Measurements from ENCODE around the gene JTB. TPM values are rescaled to one million over a fixed set of nuclear protein-coding genes. Genes with fewer than 3 reads are reported as not detected.
A peak's percentile ranks its signal among the peaks of the same experiment; 100 is the strongest.

Gene JTB
- total and polyA plus RNA-seq, 2 of the 4 experiments (the other 2 are of a cell fraction) = 123 to 138 TPM

DNA sequence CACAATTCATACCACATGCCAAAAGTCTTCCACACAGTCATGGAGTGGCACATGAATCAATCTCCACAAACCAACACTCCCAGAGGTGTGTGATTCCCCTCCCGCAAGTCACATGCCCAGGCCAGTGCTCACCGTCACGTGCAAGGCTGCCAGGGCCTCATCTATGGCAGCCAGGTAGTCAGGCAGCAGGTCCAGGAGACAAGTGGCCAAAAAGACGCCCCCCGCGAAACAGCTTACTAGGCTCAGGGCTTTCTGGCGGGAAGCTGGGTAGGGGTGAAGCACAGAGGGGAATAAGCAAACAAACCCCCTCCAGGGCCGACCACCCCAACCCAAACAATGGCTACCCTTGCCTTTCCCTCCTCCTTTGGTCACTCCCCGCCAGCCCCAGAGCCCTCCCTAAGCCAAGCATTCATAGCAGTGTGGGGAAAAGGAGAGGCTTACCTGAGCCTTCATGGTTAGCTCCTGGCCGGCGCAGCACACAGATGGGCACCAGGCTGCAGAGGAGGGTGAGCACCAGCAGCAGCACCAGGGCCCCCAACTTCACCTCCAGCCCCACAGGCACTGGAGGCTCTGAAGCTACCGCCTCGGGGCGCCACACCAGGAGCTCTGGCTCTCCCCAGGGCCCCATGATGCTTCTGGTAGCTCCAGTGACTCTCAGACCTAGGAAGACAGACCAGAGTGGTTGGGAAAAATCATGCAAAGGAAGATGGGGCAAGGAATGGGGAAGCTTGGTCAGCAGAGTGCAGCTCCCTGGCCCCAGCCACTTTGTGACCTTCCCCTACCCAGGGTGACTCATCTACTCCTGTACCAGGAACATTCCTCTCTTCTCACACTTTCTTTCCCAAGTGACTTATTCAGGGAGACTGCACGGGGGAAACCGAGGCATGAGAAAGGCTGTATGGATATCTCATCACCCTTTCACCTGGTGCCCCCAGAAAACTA lies 15.1 kb downstream of the JTB start:
- Histone ChIP-seq H3K9me3 (ENCODE audit: control insufficient read depth, insufficient read depth, low read length) (no peaks in the 10 kb centered on the region), H3K79me1 (ENCODE audit: low read depth in 1 of 2, low read length in 2 of 2) (peaks cover 9 to 63% of the 10 kb centered on the region in 2 experiments), H3K4ac (ENCODE audit: low read depth, low read length) (peak overlapping the region; percentile 96), H3K9ac (ENCODE audit: low read depth, low read length) (peak overlapping the region; percentile 92), H2BK20ac (ENCODE audit: low read depth, low read length) (peak overlapping the region; percentile 30; the same call in 1 of the 2 replicates), H2AK5ac (ENCODE audit: low read depth, low read length) (peak overlapping the region; percentile 96), H4K5ac (ENCODE audit: low read depth, low read length) (peak overlapping the region; percentile 78), H2AK9ac (replicated peaks; ENCODE audit: low read depth, low read length, poor library complexity) (peak overlapping the region; percentile 99), H3K56ac (ENCODE audit: extremely low read depth, insufficient read depth, low read length) (peak overlapping the region; percentile 62; the same call in 1 of the 2 replicates), H4K20me1 (ENCODE audit: insufficient read depth, low read length) (peaks cover 12% of the 10 kb centered on the region), H3K23ac (ENCODE audit: low read depth, low read length) (peak overlapping the region; percentile 98), H3K9me1 (ENCODE audit: insufficient read depth, low read length) (peaks cover 13% of the 10 kb centered on the region; the same call in 1 of the 2 replicates), H3K4me1 (ENCODE audit: control insufficient read depth, insufficient read depth, low read length) (peaks cover 7% of the 10 kb centered on the region), H2AFZ (replicated peaks; ENCODE audit: low read length, poor library complexity) (peak overlapping the region; percentile 98), H2BK15ac (ENCODE audit: low read depth, low read length) (no peak overlapping the region), H3K36me3 (ENCODE audit: control insufficient read depth, insufficient read depth, low read length) (peaks cover 13% of the 10 kb centered on the region; the same call in 1 of the 2 replicates), H3K4me3 (ENCODE audit: insufficient read depth, low read depth, low read length) (peak overlapping the region; percentile 76), H3K14ac (replicated peaks; ENCODE audit: low read depth, low read length) (peak overlapping the region; percentile 97), H3K27ac (ENCODE audit: insufficient read depth, low read length) (peak overlapping the region; percentile 92), H3K18ac (ENCODE audit: low read depth, low read length) (peak overlapping the region; percentile 64), H4K91ac (ENCODE audit: insufficient read depth, low read depth, low read length) (peak overlapping the region; percentile 81), H3K27me3 (ENCODE audit: control insufficient read depth, insufficient read depth, low read length) (no peaks in the 10 kb centered on the region), H4K8ac (ENCODE audit: low read depth in 2 of 2, low read length in 2 of 2) (peak overlapping the region; percentile 70 to 92; a peak in 3 of 4 replicates), H2BK120ac (ENCODE audit: low read depth, low read length) (peak overlapping the region; percentile 72), H2BK5ac (ENCODE audit: low read depth, low read length, poor library complexity, severe bottlenecking) (peak overlapping the region; percentile 92), H3K4me2 (ENCODE audit: low read depth, low read length) (peak overlapping the region; percentile 92)
- in situ Hi-C loops (cut with MboI; ENCODE audit: low sequenced_read_pairs) = loop anchor here (25.0 kb wide), 1 partner anchor 425 kb away; the partner anchor contains the start of genes S100A3, S100A4, S100A5 and S100A6
- 10% methylated on average over 2 of the region's 16 CpGs; no CpG with 5 or more reads in 1 of the 2 experiments for WGBS, 2 experiments (ENCODE audit: extremely low coverage in 2 of 2, insufficient read length in 1 of 2)
- ATAC-seq (ENCODE audit: low read depth) (no peak), DNase-seq (peak; percentile 60)
- CTCF ChIA-PET = interaction anchor here (0.6 to 2.1 kb wide), 4 partner anchors 13 to 118 kb away, joined by 3 to 10 read pairs (median 6); partner anchors contain the start of genes DENND4B and RAB13
- BruUV-seq (replicated peaks) = no TSS peak
- POLR2A ChIA-PET (ENCODE audit: unreplicated experiment) = no interaction called here
- dilution Hi-C loops (cut with HindIII; ENCODE audit: low sequenced_read_pairs, unreplicated experiment) = no loop called here
- TF ChIP-seq, protein P1, sequence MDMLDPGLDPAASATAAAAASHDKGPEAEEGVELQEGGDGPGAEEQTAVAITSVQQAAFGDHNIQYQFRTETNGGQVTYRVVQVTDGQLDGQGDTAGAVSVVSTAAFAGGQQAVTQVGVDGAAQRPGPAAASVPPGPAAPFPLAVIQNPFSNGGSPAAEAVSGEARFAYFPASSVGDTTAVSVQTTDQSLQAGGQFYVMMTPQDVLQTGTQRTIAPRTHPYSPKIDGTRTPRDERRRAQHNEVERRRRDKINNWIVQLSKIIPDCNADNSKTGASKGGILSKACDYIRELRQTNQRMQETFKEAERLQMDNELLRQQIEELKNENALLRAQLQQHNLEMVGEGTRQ (IDR thresholded peaks at IDR 0.05; ENCODE audit: low read depth, low read length) = peak; percentile 55; the same call in 1 of the 2 replicates
- TF ChIP-seq RCOR1 (IDR thresholded peaks at IDR 0.05; ENCODE audit: insufficient replicate concordance, low read length) (no peak), BHLHE40 (IDR thresholded peaks at IDR 0.05; ENCODE audit: low read depth, low read length) (peak; percentile 33; the same call in 1 of the 2 replicates), MXI1 (IDR thresholded peaks at IDR 0.05; ENCODE audit: borderline replicate concordance, low read depth, low read length) (no peak), FOS (IDR thresholded peaks at IDR 0.05; ENCODE audit: low read depth, low read length) (peak; percentile 40; the same call in 1 of the 2 replicates), MAZ (IDR thresholded peaks at IDR 0.05; ENCODE audit: borderline replicate concordance, low read depth, low read length) (peak; percentile 40; the same call in 1 of the 2 replicates)
- TF ChIP-seq, protein P2, sequence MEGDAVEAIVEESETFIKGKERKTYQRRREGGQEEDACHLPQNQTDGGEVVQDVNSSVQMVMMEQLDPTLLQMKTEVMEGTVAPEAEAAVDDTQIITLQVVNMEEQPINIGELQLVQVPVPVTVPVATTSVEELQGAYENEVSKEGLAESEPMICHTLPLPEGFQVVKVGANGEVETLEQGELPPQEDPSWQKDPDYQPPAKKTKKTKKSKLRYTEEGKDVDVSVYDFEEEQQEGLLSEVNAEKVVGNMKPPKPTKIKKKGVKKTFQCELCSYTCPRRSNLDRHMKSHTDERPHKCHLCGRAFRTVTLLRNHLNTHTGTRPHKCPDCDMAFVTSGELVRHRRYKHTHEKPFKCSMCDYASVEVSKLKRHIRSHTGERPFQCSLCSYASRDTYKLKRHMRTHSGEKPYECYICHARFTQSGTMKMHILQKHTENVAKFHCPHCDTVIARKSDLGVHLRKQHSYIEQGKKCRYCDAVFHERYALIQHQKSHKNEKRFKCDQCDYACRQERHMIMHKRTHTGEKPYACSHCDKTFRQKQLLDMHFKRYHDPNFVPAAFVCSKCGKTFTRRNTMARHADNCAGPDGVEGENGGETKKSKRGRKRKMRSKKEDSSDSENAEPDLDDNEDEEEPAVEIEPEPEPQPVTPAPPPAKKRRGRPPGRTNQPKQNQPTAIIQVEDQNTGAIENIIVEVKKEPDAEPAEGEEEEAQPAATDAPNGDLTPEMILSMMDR (conservative IDR thresholded peaks at IDR 0.05; ENCODE audit: low read depth, low read length) = no peak
- intact Hi-C loops (cut with micrococcal nuclease) = loop anchor here (2.0 kb wide), 1 partner anchor 24 kb away; the partner anchor contains the start of gene RAB13
